Middle frontal gyrus (tissue), 1 donor: ENCODE results near the gene PAK3.

ENCODE experiments used
- DNase-seq: peaks from one replicate; pipeline ENCODE4 v3.0.0-alpha.2; 2015; ENCODE audit warnings: low spot score; ENCODE audit errors: extremely low spot score

PAK3 gene

GRCh38 chrX:111131572-111131971 is 35.6 kb downstream of the PAK3 start:
- DNase-seq: no peak

- no peak for DNase-seq
Measured at GRCh38 chrX:111133389-111133788, 37.4 kb downstream of the PAK3 start.

GRCh38 chrX:111145878-111146277 is 49.9 kb downstream of the PAK3 start:
- DNase-seq: no peak

- no peak for DNase-seq
Measured at GRCh38 chrX:111151764-111152163, 55.8 kb downstream of the PAK3 start.

GRCh38 chrX:111159232-111159631 is 63.2 kb downstream of the PAK3 start:
- no peak for DNase-seq

GRCh38 chrX:111164728-111165127 is 68.7 kb downstream of the PAK3 start:
- DNase-seq: no peak

GRCh38 chrX:111165902-111166301 is 69.9 kb downstream of the PAK3 start:
- no peak for DNase-seq

- DNase-seq: no peak
Measured at GRCh38 chrX:111167334-111167733, 71.3 kb downstream of the PAK3 start.

- no peak for DNase-seq
Measured at GRCh38 chrX:111168314-111168713, 72.3 kb downstream of the PAK3 start.

GRCh38 chrX:111169141-111169540 is 73.2 kb downstream of the PAK3 start:
- DNase-seq: no peak

GRCh38 chrX:111170017-111170416 is 74.0 kb downstream of the PAK3 start:
- DNase-seq: no peak

- DNase-seq: no peak
Measured at GRCh38 chrX:111180750-111181240, 84.8 kb downstream of the PAK3 start.

GRCh38 chrX:111181951-111182350 is 86.0 kb downstream of the PAK3 start:
- no peak for DNase-seq

GRCh38 chrX:111182997-111183396 is 87.0 kb downstream of the PAK3 start:
- no peak for DNase-seq

- no peak for DNase-seq
Measured at GRCh38 chrX:111191598-111191997, 95.6 kb downstream of the PAK3 start.

- no peak for DNase-seq
Measured at GRCh38 chrX:111199505-111199904, 103.5 kb downstream of the PAK3 start.

GRCh38 chrX:111200327-111200726 is 104.3 kb downstream of the PAK3 start:
- no peak for DNase-seq

GRCh38 chrX:111207851-111208250 is 111.9 kb downstream of the PAK3 start:
- no peak for DNase-seq

- no peak for DNase-seq
Measured at GRCh38 chrX:111216293-111216801, 120.4 kb downstream of the PAK3 start.

- DNase-seq: no peak
Measured at GRCh38 chrX:111244235-111244750, 148.3 kb downstream of the PAK3 start.

GRCh38 chrX:111254896-111255693 is 159.1 kb downstream of the PAK3 start:
- no peak for DNase-seq

GRCh38 chrX:111257733-111258132 is 161.7 kb downstream of the PAK3 start:
- DNase-seq: no peak

- no peak for DNase-seq
Measured at GRCh38 chrX:111259559-111259958, 163.6 kb downstream of the PAK3 start.
